Skeletal muscle cell (primary cell): ENCODE data around the gene OPA1.

Source experiments
- DNase-seq: peaks from one replicate; pipeline ENCODE4 v3.0.0-alpha.2; 2010; ENCODE audit warnings: low read depth
- H3K4me3 ChIP-seq: 2 replicates; pipeline ENCODE4 v1.5.1; 2011; ENCODE audit warnings: low read depth, mild to moderate bottlenecking, control low read depth, low read length, moderate library complexity

OPA1 gene

GRCh38 chr3:193729088-193729465 is 136.1 kb downstream of the OPA1 start:
- no peak overlapping the region for H3K4me3 ChIP-seq
- DNase-seq: no peak

- H3K4me3 ChIP-seq: no peak overlapping the region
- DNase-seq: no peak
These were observed 136.6 kb downstream of the OPA1 start for GRCh38 chr3:193729601-193730000.

- DNase-seq: no peak
- H3K4me3 ChIP-seq: no peak overlapping the region
These were observed 137.5 kb downstream of the OPA1 start for GRCh38 chr3:193730511-193730910.

- H3K4me3 ChIP-seq: no peak overlapping the region
- no peak for DNase-seq
These were observed 138.0 kb downstream of the OPA1 start for GRCh38 chr3:193730976-193731375.

- no peak overlapping the region for H3K4me3 ChIP-seq
- no peak for DNase-seq
These were observed 138.6 kb downstream of the OPA1 start for GRCh38 chr3:193731656-193732055.

GRCh38 chr3:193732391-193732790 is 139.4 kb downstream of the OPA1 start:
- no peak overlapping the region for H3K4me3 ChIP-seq
- peak; percentile 30 for DNase-seq

- no peak overlapping the region for H3K4me3 ChIP-seq
- no peak for DNase-seq
These were observed 139.8 kb downstream of the OPA1 start for GRCh38 chr3:193732827-193733226.

GRCh38 chr3:193734737-193735366 is 141.8 kb downstream of the OPA1 start:
- H3K4me3 ChIP-seq: no peak overlapping the region
- DNase-seq: no peak

GRCh38 chr3:193735850-193736249 is 142.8 kb downstream of the OPA1 start:
- H3K4me3 ChIP-seq: no peak overlapping the region
- DNase-seq: no peak

- no peak for DNase-seq
- no peak overlapping the region for H3K4me3 ChIP-seq
These were observed 143.6 kb downstream of the OPA1 start for GRCh38 chr3:193736616-193737015.

GRCh38 chr3:193737191-193737751 is 144.3 kb downstream of the OPA1 start:
- no peak for DNase-seq
- H3K4me3 ChIP-seq: no peak overlapping the region

GRCh38 chr3:193742628-193743027 is 149.6 kb downstream of the OPA1 start:
- no peak overlapping the region for H3K4me3 ChIP-seq
- DNase-seq: no peak

- DNase-seq: no peak
- H3K4me3 ChIP-seq: no peak overlapping the region
These were observed 150.7 kb downstream of the OPA1 start for GRCh38 chr3:193743702-193744047.

GRCh38 chr3:193744048-193744821 is 151.2 kb downstream of the OPA1 start:
- H3K4me3 ChIP-seq: no peak overlapping the region
- no peak for DNase-seq

GRCh38 chr3:193744822-193745684 is 152.0 kb downstream of the OPA1 start:
- no peak for DNase-seq
- H3K4me3 ChIP-seq: no peak overlapping the region

- no peak overlapping the region for H3K4me3 ChIP-seq
- DNase-seq: no peak
These were observed 153.8 kb downstream of the OPA1 start for GRCh38 chr3:193746832-193747231.
